GM13977 (cell line): Measurements from ENCODE around the gene MEF2D.

ENCODE experiments used
- DNase-seq: peaks from one replicate; pipeline ENCODE4 v3.0.0; 2012; ENCODE audit warnings: low spot score
- in situ Hi-C: fragments of 300-500 bp; cut with MboI; formaldehyde crosslinking; loops from one replicate; pipeline ENCODE4 v1.12.0; 2022; ENCODE audit warnings: low sequenced_read_pairs, low pct_unique_long_range_greater_than_20kb, mixed read lengths, inconsistent platforms; ENCODE audit not compliant: unreplicated experiment
- TF ChIP-seq, protein P1 (sequence below): IDR thresholded peaks from 2 replicates; pipeline ENCODE4 v1.5.1; 2012; ENCODE audit warnings: mild to moderate bottlenecking, control low read depth; ENCODE audit not compliant: insufficient read depth; ENCODE audit errors: extremely low read depth, missing control alignments

The MEF2D gene

DNA sequence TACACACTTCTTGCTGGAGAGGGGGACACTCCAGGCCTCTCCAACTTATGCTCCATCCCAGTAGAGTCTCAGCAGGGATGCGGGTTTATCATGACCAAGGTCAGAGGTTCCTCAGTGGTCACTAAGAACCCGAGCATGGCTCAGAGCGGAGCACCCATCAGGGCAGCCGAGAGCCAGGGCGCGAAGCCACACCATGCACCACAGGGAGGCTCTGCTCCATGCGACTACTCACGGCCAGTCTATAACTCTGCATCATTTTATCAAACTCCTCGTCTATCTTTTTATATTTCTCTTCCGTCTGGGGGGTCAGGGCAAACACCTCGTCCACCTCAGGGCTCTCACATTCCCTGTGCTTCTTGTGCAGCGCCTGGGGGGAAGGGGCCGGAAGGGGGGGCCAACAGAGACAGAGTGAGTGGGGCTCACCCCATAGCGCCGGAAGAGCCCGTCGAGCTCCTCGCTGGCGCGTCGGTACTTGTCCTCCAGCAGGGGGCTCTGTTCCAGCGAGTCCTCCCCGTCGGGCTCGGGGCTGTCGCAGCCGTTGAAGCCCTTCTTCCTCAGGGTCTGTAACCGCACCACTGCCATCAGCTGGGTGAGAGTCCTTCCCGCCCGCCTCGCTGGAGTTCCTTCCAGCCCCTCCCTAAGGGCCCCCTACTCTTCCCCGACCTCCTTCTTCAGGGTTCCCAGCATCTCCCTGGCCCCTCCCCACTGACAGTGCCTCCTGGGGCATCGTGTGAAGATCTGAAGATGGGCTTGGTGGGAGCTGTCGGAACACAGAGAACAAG lies 20.0 kb downstream of the MEF2D start:
- in situ Hi-C loops = no loop called here

DNA sequence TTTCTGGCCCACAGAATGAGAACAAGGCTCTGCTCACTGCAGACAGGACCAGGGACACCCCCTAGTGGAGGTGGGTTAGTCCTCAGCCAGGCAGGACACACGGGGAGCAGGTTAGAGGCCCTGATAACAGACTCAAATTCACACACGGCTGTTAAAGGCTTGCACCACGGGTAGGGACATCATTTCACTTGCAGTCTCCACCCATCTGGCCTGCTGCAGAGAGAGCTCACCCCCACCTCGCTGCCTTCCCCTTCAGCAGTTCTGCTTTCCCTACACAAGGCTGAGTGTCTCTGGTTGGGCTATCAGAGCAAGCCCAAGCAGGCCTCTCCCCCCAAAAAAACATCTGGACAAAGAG lies 20.6 kb downstream of the MEF2D start:
- no peak for DNase-seq
- in situ Hi-C loops = no loop called here
- TF ChIP-seq, protein P1, sequence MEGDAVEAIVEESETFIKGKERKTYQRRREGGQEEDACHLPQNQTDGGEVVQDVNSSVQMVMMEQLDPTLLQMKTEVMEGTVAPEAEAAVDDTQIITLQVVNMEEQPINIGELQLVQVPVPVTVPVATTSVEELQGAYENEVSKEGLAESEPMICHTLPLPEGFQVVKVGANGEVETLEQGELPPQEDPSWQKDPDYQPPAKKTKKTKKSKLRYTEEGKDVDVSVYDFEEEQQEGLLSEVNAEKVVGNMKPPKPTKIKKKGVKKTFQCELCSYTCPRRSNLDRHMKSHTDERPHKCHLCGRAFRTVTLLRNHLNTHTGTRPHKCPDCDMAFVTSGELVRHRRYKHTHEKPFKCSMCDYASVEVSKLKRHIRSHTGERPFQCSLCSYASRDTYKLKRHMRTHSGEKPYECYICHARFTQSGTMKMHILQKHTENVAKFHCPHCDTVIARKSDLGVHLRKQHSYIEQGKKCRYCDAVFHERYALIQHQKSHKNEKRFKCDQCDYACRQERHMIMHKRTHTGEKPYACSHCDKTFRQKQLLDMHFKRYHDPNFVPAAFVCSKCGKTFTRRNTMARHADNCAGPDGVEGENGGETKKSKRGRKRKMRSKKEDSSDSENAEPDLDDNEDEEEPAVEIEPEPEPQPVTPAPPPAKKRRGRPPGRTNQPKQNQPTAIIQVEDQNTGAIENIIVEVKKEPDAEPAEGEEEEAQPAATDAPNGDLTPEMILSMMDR = peak; percentile 24

More for the DNA sequence above, 20.0 kb downstream of the MEF2D start:
- peak; percentile 84 for DNase-seq
- TF ChIP-seq, protein P1 = peak; percentile 93

DNA sequence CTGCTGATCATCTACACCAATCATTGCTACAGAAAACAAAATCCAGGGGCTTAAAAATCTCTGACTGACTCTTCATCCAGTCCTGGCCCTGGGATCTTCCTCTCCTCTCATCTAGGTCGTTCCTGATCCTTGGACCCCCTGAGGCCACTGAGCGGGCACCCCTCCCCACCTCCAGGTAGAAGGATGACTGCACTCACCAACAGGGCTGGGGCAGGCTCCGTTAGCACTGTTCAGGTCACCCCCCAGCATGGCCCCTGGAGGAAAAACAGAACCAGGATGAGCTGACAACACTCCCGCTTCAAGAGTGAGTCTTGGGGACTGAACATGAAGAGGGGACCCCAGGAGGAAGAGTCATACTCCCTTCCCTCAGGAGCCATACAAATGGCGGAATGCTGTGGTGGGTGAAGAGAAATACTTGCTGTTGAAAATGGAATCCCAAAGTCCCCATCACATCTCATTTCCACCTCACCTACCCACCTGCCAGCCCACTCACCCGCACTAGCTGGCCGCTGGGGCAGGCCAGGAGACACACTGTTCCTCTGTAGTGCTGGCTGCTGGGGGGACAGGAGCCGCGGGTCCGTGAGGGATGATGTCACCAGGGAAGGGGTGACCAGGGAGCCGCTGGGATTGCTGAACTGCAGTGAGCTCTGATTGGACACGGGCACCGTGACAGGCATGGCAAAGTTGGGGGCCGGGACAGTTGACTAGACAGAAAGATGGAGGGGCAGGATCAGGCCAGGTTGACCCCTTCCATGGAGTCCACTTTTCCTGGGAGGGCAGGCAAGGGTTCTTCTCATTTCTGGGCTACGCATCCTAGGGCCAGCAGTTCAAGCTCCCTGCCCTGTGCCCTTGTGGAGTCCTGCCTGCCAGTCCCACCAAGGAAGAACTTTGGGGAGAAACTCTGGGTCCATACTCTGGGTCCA lies 21.2 kb downstream of the MEF2D start:
- in situ Hi-C loops = no loop called here
- no peak for DNase-seq
- TF ChIP-seq, protein P1 = no peak

DNA sequence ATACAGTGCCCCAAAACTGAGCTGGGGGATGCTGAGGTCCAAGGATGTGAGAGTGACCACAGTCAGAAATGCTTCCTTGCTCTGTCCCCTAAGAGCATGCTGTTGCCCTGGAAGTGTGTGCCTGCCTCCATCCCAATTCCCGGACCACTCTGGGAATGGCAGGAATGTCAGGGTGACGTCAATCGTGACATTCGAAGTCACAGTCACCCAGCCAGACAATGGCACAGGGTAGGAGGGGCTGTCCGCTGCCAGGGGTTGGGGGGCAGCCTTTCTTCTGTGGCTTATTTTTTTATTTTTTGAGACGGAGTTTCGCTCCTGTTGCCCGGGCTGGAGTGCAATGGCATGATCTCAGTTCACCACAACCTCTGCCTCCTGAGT lies 22.3 kb downstream of the MEF2D start:
- TF ChIP-seq, protein P1 = no peak
- no peak for DNase-seq
- in situ Hi-C loops = no loop called here

DNA sequence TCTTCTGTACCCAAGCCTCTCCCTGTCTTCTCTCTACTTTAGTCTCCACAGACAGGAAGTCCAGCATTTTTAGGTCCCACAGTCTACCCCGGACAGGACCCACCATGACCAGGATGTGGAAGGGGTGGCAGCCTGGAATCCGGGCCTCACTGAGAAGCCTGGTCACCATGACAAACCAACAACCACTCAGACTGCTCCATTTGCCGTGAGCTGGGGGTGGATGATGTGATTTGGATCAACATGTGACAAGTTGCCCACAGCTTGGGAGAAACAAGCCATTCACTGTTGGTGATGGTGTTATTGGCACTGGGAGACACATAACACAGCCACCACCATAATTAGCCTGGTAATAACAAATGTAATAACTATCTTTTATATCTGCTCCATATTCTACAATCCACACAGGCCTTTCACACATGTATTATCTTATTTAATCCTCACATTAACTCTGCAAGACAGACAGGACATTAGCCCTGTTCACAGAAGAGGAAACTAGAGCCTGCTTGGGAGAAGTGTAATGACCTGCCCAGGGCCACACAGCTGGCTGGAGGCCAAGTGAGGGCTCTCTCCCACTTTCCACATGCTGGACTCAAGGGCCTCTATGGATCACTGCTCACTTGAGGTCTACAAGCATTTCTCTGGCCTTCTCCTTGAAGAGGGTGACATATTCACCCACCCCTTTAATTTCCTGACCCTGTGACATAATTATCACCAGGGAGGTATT lies 22.9 kb downstream of the MEF2D start:
- TF ChIP-seq, protein P1 = no peak
- in situ Hi-C loops = no loop called here
- DNase-seq = no peak
